ENCODE data around the gene ITGA2B. TPM values are rescaled to one million over a fixed set of nuclear protein-coding genes. Genes with fewer than 3 reads are reported as not detected.

ITGA2B gene
- total and polyA plus RNA-seq, 2 experiments from 2014 or later: 0.77 to 3.6 TPM

- no peak for TF ChIP-seq EZH2 (IDR thresholded peaks at IDR 0.05; ENCODE audit: borderline replicate concordance)
- TF ChIP-seq EZH2phosphoT487 (IDR thresholded peaks at IDR 0.05; ENCODE audit: low read depth, severe bottlenecking, unreplicated experiment): no peak
- no peak for TF ChIP-seq CTCF (IDR thresholded peaks at IDR 0.05; ENCODE audit: poor library complexity)
- Histone ChIP-seq H3K36me3 (replicated peaks; ENCODE audit: insufficient read depth, low read depth) (no peaks in the 10 kb centered on the region), H3K9me3 (ENCODE audit: low read depth) (no peaks in the 10 kb centered on the region), H4K20me1 (ENCODE audit: insufficient read depth, poor library complexity, severe bottlenecking) (no peaks in the 10 kb centered on the region), H3K4me2 (peak overlapping the region; percentile 89), H2AFZ (no peak overlapping the region), H3K9me2 (replicated peaks; ENCODE audit: insufficient read depth) (no peaks in the 10 kb centered on the region), H3K27ac (peak overlapping the region; percentile 76), H3K4me1 (ENCODE audit: insufficient read depth) (no peaks in the 10 kb centered on the region), H3K4me3 (peak overlapping the region; percentile 70), H3K79me2 (peaks cover 15% of the 10 kb centered on the region), H3K27me3 (no peaks in the 10 kb centered on the region)
- DNase-seq (ENCODE audit: low spot score): no peak
- 81% methylated on average over 13 of the region's 13 CpGs for WGBS (ENCODE audit: low lambda C conversion rate, missing lambda C conversion rate)
Observed at GRCh38 chr17:44346064-44346844, 43.2 kb downstream of the ITGA2B start.

- DNase-seq (ENCODE audit: low spot score): peak; percentile 75
- Histone ChIP-seq H3K27ac (peak overlapping the region; percentile 76), H3K9me2 (replicated peaks; ENCODE audit: insufficient read depth) (no peaks in the 10 kb centered on the region), H3K9me3 (ENCODE audit: low read depth) (no peaks in the 10 kb centered on the region), H3K79me2 (peaks cover 15% of the 10 kb centered on the region), H3K4me3 (peak overlapping the region; percentile 70), H3K36me3 (replicated peaks; ENCODE audit: insufficient read depth, low read depth) (no peaks in the 10 kb centered on the region), H4K20me1 (ENCODE audit: insufficient read depth, poor library complexity, severe bottlenecking) (no peaks in the 10 kb centered on the region), H2AFZ (peak overlapping the region; percentile 32), H3K4me2 (peak overlapping the region; percentile 89), H3K4me1 (ENCODE audit: insufficient read depth) (no peaks in the 10 kb centered on the region), H3K27me3 (no peaks in the 10 kb centered on the region)
- 3% methylated on average over 21 of the region's 21 CpGs for WGBS (ENCODE audit: low lambda C conversion rate, missing lambda C conversion rate)
- TF ChIP-seq EZH2phosphoT487 (IDR thresholded peaks at IDR 0.05; ENCODE audit: low read depth, severe bottlenecking, unreplicated experiment) (no peak), CTCF (IDR thresholded peaks at IDR 0.05; ENCODE audit: poor library complexity) (peak; percentile 43)
Observed at GRCh38 chr17:44345454-44346026, 43.9 kb downstream of the ITGA2B start.

GRCh38 chr17:44344939-44345453 is 44.5 kb downstream of the ITGA2B start, which contains the start of gene GRN:
TSS of gene GRN (plus strand) at chr17:44345302. CDS start at chr17:44349165, 3,863 bp downstream.
- H3K4me3 ChIP-seq: peak within 1 kb of the TSS; percentile 70
- H3K9me2 ChIP-seq (replicated peaks; ENCODE audit: insufficient read depth): no peaks in the 10 kb centered on the region
- no peak for TF ChIP-seq CTCF (IDR thresholded peaks at IDR 0.05; ENCODE audit: poor library complexity)
- TF ChIP-seq EZH2 (IDR thresholded peaks at IDR 0.05; ENCODE audit: borderline replicate concordance): no peak
- TF ChIP-seq EZH2phosphoT487 (IDR thresholded peaks at IDR 0.05; ENCODE audit: low read depth, severe bottlenecking, unreplicated experiment): no peak
- no peaks in the 10 kb centered on the region for H4K20me1 ChIP-seq (ENCODE audit: insufficient read depth, poor library complexity, severe bottlenecking)
- no peaks in the 10 kb centered on the region for H3K4me1 ChIP-seq (ENCODE audit: insufficient read depth)
- peaks cover 15% of the 10 kb centered on the region for H3K79me2 ChIP-seq
- H2AFZ ChIP-seq: peak within 1 kb of the TSS; percentile 61
- peak; percentile 98 for DNase-seq (ENCODE audit: low spot score)
- H3K36me3 ChIP-seq (replicated peaks; ENCODE audit: insufficient read depth, low read depth): no peaks in the 10 kb centered on the region
- H3K9me3 ChIP-seq (ENCODE audit: low read depth): no peaks in the 10 kb centered on the region
- H3K27me3 ChIP-seq: no peaks in the 10 kb centered on the region
- WGBS (ENCODE audit: low lambda C conversion rate, missing lambda C conversion rate): under 1% methylated on average over 26 of the region's 26 CpGs
- peak within 1 kb of the TSS; percentile 89 for H3K4me2 ChIP-seq
- peak within 1 kb of the TSS; percentile 76 for H3K27ac ChIP-seq

Data from hepatocyte (in vitro differentiated cells).